Measurements from ENCODE around the gene LINC01488. TPM values are rescaled to one million over a fixed set of nuclear protein-coding genes. Genes with fewer than 3 reads are reported as not detected.

LINC01488 gene
- polyA plus RNA-seq, 2 donors, result 0.02 TPM; not detected in 1

DNA sequence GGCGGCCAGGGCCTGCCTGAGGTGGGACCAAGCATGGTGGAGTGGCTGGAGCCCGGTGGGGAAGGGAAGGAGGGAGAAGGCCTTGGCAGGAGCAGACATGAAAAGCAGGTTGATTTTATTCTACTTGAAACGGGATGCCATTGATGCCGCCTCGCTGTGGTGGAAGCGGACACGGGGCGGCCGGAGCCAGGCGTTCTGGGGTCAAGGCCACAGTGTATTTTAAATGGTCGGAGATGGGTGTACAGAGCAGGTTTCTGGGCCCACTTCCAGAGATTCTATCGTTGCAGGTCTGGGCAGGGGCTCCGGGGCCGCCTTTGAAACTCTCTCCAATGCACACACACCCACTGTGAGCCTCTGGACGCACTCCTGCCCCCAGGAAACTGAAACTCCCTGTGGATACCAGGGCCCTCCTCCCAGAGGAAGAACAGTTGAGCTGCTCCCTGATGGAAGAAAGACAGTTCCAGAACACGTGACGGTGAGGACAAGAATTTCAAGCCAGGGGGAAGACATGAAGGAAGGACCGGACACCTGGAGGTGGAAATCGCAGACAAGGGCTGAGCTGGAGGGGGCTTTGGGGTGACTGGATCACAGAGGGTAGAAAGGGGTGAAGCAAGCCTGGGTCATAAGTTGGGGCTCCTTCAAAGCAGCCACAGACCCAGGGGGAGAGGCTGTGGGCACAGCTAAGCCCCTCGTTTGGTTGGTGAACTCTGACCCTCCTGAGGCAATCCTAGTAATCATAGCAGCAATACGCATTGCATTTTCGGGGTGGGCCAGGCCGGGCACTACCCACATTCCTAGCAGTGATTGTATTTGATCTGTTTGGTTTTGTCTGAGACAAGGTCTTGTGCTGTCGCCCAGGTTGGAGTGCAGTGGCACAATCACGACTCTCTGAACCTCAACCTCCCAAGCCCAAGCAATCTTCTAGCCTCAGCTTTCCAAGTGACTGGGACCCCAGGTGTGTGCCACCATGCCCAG lies 12.3 kb upstream of the LINC01488 start:
- no peak overlapping the region for H3K27ac ChIP-seq (ENCODE audit: low read depth in 2 of 2, low read length in 1 of 2)
- H3K36me3 ChIP-seq (ENCODE audit: control insufficient read depth in 2 of 2, insufficient read depth in 2 of 2, low read length in 1 of 2), result no peaks in the 10 kb centered on the region
- 67 to 72% methylated on average over 25 of the region's 25 CpGs for WGBS, 2 donors
- peaks cover 0 to 7% of the 10 kb centered on the region in 2 donors for H3K9me3 ChIP-seq (ENCODE audit: control insufficient read depth in 2 of 2, insufficient read depth in 1 of 2, low read depth in 1 of 2, low read length in 1 of 2)
- H3K4me3 ChIP-seq (ENCODE audit: low read depth in 1 of 2, low read length in 2 of 2), result no peak overlapping the region
- H3K4me1 ChIP-seq (ENCODE audit: control insufficient read depth in 2 of 2, insufficient read depth in 2 of 2, low read length in 1 of 2), result peaks cover 2 to 19% of the 10 kb centered on the region in 2 donors
- H3K27me3 ChIP-seq (ENCODE audit: control insufficient read depth in 1 of 2, insufficient read depth in 2 of 2, low read length in 2 of 2), result no peaks in the 10 kb centered on the region

DNA sequence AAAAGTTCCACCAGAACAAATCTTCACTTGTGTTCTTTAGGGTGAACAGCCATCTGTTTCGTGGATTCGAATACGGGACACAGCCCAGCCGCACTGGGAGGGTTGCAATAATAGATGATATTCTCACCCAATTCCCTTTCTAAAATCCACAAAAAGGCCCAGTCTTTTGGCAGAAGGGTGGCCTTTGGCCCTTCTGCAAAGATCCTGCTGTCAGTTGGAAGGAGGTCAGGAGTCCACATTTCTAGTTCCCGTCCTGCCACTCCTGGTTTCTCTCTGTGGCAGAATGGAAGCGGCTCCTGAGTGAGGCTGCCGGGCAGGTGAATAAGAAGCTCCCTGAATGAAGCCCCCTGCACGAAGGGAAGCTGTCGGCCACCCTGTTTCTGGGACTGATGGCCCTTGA lies 11.2 kb upstream of the LINC01488 start:
- Histone ChIP-seq H3K4me3 (ENCODE audit: low read depth in 1 of 2, low read length in 2 of 2) (no peak overlapping the region), H3K4me1 (ENCODE audit: control insufficient read depth in 2 of 2, insufficient read depth in 2 of 2, low read length in 1 of 2) (peaks cover 0 to 16% of the 10 kb centered on the region in 2 donors), H3K9me3 (ENCODE audit: control insufficient read depth in 2 of 2, insufficient read depth in 1 of 2, low read depth in 1 of 2, low read length in 1 of 2) (peaks cover 0 to 7% of the 10 kb centered on the region in 2 donors), H3K36me3 (ENCODE audit: control insufficient read depth in 2 of 2, insufficient read depth in 2 of 2, low read length in 1 of 2) (no peaks in the 10 kb centered on the region), H3K27ac (ENCODE audit: low read depth in 2 of 2, low read length in 1 of 2) (no peak overlapping the region), H3K27me3 (ENCODE audit: control insufficient read depth in 1 of 2, insufficient read depth in 2 of 2, low read length in 2 of 2) (no peaks in the 10 kb centered on the region)
- 81 to 93% methylated on average over 9 of the region's 9 CpGs for WGBS, 2 donors

DNA sequence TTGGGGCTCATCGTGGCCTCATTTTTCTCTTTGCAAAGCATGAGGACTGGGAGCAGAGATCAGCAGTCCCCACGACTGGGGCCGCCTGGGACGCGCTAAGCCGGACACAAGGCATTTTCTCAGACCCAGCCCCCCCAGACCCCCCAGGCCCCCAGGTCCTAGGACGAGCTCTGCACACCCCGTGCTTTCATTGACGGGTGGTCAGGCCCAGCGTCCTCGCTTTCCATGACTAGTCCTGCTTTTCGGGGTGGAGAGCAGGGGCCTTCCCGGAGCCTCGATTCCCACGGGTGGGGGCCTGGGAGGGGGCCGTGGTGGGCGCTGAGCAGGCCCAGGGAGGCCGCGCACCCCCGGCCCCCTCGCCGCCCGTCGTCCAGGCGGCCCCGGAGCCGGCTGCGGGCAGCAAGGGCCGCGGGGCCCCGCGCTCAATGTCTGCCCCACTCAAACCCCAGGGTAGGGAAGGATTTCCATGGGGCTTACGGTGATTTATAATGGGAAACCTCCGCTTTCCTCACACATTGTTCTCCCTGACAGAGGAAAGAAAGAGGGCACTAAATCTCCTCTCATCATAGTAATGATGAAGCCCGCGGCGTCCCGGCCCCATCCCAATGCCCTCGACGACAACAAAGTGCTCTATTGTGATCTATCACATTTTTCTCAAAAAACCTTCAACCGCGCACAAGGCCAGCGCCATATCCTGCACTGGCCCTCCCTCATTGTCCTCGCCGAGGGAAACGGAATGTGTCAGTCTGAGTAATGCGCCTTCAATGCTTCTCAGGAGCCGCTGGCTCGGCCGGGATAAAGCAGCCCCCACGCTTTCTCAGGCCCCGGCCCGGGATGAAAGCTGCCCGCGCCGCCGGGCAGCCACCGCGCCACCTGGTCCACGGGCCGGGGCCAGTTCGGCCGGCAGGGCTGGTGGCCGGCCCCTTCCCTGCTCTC lies 10.4 kb upstream of the LINC01488 start:
- WGBS, 2 donors, result 64 to 75% methylated on average over 59 to 64 of the region's 64 CpGs
- H3K27me3 ChIP-seq (ENCODE audit: control insufficient read depth in 1 of 2, insufficient read depth in 2 of 2, low read length in 2 of 2), result no peaks in the 10 kb centered on the region
- H3K9me3 ChIP-seq (ENCODE audit: control insufficient read depth in 2 of 2, insufficient read depth in 1 of 2, low read depth in 1 of 2, low read length in 1 of 2), result peaks cover 0 to 7% of the 10 kb centered on the region in 2 donors
- no peak overlapping the region for H3K27ac ChIP-seq (ENCODE audit: low read depth in 2 of 2, low read length in 1 of 2)
- no peaks in the 10 kb centered on the region for H3K36me3 ChIP-seq (ENCODE audit: control insufficient read depth in 2 of 2, insufficient read depth in 2 of 2, low read length in 1 of 2)
- no peak overlapping the region for H3K4me3 ChIP-seq (ENCODE audit: low read depth in 1 of 2, low read length in 2 of 2)
- peaks cover 0 to 16% of the 10 kb centered on the region in 2 donors for H3K4me1 ChIP-seq (ENCODE audit: control insufficient read depth in 2 of 2, insufficient read depth in 2 of 2, low read length in 1 of 2)

DNA sequence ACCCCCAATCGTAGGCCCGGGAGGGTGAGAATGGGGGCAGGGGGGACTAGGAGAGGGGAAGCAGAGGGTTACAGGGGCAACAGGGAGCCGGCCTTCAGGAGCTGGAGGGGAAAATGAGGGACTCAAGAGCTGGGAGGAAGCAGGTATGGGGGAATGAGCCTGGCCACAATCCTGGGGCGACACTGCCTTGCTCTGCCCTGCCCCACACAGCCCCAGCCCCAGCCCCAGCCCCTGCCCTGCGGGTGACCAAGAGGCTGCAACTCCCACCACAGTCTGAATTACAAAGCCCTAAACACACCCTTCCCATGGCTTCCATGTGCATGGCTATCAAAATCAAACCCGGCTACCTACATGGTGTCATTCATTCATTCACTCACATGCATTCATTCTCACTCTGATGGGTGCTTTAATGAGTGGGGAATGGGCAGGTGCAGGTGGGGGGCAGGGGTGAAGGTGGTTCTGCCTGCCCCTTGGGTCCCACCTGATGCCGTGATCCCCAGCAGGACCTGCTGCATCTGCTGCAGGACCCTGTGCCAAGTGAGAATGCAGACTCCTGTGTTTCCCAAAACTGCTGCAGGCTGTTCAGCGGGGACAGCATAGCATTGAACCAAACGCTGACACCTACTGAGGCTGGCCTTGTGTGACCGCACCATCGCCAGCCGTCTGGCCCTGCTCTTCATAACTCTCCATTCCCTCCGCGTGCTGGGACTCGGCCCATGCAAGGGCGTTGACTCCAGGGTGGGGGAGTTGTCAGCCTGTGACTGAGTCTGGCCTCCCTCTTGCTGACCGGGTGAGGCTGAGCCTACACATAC lies 9.5 kb upstream of the LINC01488 start:
- no peaks in the 10 kb centered on the region for H3K36me3 ChIP-seq (ENCODE audit: control insufficient read depth in 2 of 2, insufficient read depth in 2 of 2, low read length in 1 of 2)
- H3K4me1 ChIP-seq (ENCODE audit: control insufficient read depth in 2 of 2, insufficient read depth in 2 of 2, low read length in 1 of 2), result peaks cover 0 to 16% of the 10 kb centered on the region in 2 donors
- no peaks in the 10 kb centered on the region for H3K27me3 ChIP-seq (ENCODE audit: control insufficient read depth in 1 of 2, insufficient read depth in 2 of 2, low read length in 2 of 2)
- H3K4me3 ChIP-seq (ENCODE audit: low read depth in 1 of 2, low read length in 2 of 2), result no peak overlapping the region
- 77 to 79% methylated on average over 15 to 17 of the region's 17 CpGs for WGBS, 2 donors
- peaks cover 0 to 7% of the 10 kb centered on the region in 2 donors for H3K9me3 ChIP-seq (ENCODE audit: control insufficient read depth in 2 of 2, insufficient read depth in 1 of 2, low read depth in 1 of 2, low read length in 1 of 2)
- no peak overlapping the region for H3K27ac ChIP-seq (ENCODE audit: low read depth in 2 of 2, low read length in 1 of 2)

DNA sequence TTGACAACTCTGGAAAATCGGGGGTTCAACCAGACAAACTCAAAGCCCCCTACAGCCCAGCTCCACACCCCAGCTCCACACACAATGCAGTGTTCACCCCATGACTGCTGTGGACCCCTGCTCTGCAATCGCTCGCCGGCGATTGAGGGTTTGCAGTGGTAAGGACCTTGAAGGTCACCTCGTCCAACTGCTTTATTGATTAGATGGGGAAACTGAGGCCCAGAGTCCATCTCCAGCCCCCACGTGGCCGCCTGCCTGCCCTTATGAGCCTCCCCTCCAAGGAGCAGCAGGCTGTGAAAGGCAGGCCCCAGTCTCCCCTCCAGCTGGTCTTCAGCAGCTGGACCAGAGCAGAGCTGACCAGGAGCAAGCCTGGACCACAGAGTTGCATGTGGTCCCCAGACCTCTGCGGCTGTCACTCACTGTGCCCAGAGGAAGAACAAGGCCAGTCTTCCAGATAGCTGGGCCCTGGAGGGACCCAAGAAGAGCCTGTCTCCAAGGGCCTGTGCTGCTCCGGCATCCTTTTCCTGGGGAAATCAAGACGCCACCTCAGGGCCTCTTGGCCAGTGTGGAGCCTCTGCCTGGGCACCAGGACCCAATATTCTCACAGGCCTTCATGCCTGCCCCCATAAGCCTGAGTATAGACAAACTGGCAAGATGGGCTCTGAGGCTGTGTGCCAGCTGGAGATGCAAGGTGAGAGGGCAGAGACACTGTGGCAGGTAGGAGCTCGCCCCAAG lies 8.8 kb upstream of the LINC01488 start:
- Histone ChIP-seq H3K4me1 (ENCODE audit: control insufficient read depth in 2 of 2, insufficient read depth in 2 of 2, low read length in 1 of 2) (peaks cover 0 to 12% of the 10 kb centered on the region in 2 donors), H3K27me3 (ENCODE audit: control insufficient read depth in 1 of 2, insufficient read depth in 2 of 2, low read length in 2 of 2) (no peaks in the 10 kb centered on the region), H3K27ac (ENCODE audit: low read depth in 2 of 2, low read length in 1 of 2) (no peak overlapping the region), H3K4me3 (ENCODE audit: low read depth in 1 of 2, low read length in 2 of 2) (no peak overlapping the region), H3K36me3 (ENCODE audit: control insufficient read depth in 2 of 2, insufficient read depth in 2 of 2, low read length in 1 of 2) (no peaks in the 10 kb centered on the region), H3K9me3 (ENCODE audit: control insufficient read depth in 2 of 2, insufficient read depth in 1 of 2, low read depth in 1 of 2, low read length in 1 of 2) (peaks cover 0 to 7% of the 10 kb centered on the region in 2 donors)
- 89 to 93% methylated on average over 12 of the region's 12 CpGs for WGBS, 2 donors

DNA sequence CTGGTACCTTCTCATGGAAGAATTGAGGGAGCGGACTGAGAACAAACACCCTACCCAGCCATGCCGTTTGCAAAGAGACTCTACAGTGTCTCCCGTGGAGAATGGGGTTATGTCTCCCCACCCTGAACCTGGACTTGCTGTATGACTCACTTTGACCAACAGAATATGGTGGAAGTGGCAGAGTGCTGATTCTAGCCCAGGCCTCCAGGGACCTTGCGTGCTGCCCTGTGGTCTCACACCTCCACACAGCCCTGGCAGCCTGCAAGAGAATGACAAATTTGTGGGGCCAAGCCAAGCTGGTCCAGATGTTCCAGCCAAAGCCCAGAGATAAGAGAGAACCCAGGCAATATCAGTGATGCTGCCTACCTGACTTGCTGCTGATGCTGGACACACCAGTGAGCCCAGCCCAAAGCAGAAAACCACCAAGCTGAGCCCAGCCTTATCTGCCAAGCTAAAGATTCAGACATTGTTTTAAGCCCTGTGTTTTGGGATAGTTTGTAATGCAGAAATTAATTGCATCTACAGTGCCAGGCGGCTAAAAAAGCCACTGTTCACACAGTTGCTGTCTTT lies 8.1 kb upstream of the LINC01488 start:
- Histone ChIP-seq H3K27me3 (ENCODE audit: control insufficient read depth in 1 of 2, insufficient read depth in 2 of 2, low read length in 2 of 2) (no peaks in the 10 kb centered on the region), H3K4me3 (ENCODE audit: low read depth in 1 of 2, low read length in 2 of 2) (no peak overlapping the region), H3K27ac (ENCODE audit: low read depth in 2 of 2, low read length in 1 of 2) (no peak overlapping the region), H3K4me1 (ENCODE audit: control insufficient read depth in 2 of 2, insufficient read depth in 2 of 2, low read length in 1 of 2) (peaks cover 0 to 12% of the 10 kb centered on the region in 2 donors), H3K9me3 (ENCODE audit: control insufficient read depth in 2 of 2, insufficient read depth in 1 of 2, low read depth in 1 of 2, low read length in 1 of 2) (peaks cover 0 to 7% of the 10 kb centered on the region in 2 donors), H3K36me3 (ENCODE audit: control insufficient read depth in 2 of 2, insufficient read depth in 2 of 2, low read length in 1 of 2) (no peaks in the 10 kb centered on the region)
- WGBS, 2 donors, result 85% methylated on average over 5 of the region's 5 CpGs

DNA sequence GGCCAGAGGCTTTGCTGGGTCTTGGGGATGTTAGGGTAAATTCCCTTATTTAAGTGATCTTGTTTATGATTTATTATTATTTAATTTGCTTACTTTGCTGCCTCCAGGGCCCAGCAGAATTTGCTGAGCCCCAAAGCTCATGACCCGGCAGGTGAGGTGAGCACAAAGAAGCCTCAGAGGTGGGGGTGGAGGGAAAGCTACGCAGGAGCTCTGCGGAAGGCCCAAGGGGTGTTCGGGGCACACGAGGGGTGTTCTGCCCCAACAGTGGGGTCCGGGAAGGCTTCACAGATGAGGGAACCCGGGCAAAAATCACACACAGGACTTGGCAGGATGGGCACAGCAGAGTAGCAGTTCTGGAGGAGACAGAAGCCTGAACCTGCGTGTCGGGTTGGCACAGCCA lies 6.7 kb upstream of the LINC01488 start:
- Histone ChIP-seq H3K27me3 (ENCODE audit: control insufficient read depth in 1 of 2, insufficient read depth in 2 of 2, low read length in 2 of 2) (no peaks in the 10 kb centered on the region), H3K9me3 (ENCODE audit: control insufficient read depth in 2 of 2, insufficient read depth in 1 of 2, low read depth in 1 of 2, low read length in 1 of 2) (peaks cover 0 to 7% of the 10 kb centered on the region in 2 donors), H3K4me1 (ENCODE audit: control insufficient read depth in 2 of 2, insufficient read depth in 2 of 2, low read length in 1 of 2) (peaks cover 0 to 11% of the 10 kb centered on the region in 2 donors), H3K27ac (ENCODE audit: low read depth in 2 of 2, low read length in 1 of 2) (no peak overlapping the region), H3K4me3 (ENCODE audit: low read depth in 1 of 2, low read length in 2 of 2) (no peak overlapping the region), H3K36me3 (ENCODE audit: control insufficient read depth in 2 of 2, insufficient read depth in 2 of 2, low read length in 1 of 2) (no peaks in the 10 kb centered on the region)
- 84 to 87% methylated on average over 9 of the region's 9 CpGs for WGBS, 2 donors

DNA sequence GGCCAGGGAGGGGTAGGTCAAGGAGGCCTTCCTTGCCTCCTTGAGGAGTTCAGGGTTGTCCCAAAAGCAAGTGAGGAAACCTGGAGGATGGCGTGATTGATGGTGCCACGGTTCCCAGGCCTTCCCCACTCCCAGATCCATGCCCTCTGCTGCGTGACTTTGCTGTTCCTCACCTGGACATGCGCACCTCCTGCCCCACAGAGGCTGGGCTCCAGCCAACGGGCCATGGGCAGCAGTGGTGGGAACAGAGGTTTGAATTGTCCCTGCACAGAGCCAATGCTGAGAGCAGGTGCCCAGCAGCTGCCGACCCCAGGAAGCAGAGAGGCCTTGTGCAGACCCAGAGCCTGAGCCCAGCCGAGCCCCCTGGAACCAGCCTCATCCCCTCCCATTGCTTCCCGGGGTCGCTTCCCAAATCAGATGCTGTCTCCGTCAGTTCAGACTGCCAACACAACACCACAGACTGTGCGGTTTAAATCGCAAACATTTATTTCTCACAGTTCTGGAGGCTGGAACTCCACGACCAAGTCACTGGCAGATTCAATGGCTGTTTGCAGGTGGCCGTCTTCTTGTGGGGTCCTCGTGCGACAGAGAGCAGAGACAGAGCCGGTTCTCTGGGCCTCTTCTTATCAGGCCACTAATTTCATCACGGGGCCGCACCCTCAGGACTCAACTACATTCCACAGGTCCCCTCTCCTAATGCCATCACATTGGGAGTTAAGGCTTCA lies 6.2 kb upstream of the LINC01488 start:
- 93 to 94% methylated on average over 19 of the region's 19 CpGs for WGBS, 2 donors
- H3K36me3 ChIP-seq (ENCODE audit: control insufficient read depth in 2 of 2, insufficient read depth in 2 of 2, low read length in 1 of 2), result no peaks in the 10 kb centered on the region
- H3K27me3 ChIP-seq (ENCODE audit: control insufficient read depth in 1 of 2, insufficient read depth in 2 of 2, low read length in 2 of 2), result no peaks in the 10 kb centered on the region
- H3K4me1 ChIP-seq (ENCODE audit: control insufficient read depth in 2 of 2, insufficient read depth in 2 of 2, low read length in 1 of 2), result peaks cover 0 to 16% of the 10 kb centered on the region in 2 donors
- no peak overlapping the region for H3K4me3 ChIP-seq (ENCODE audit: low read depth in 1 of 2, low read length in 2 of 2)
- peaks cover 0 to 7% of the 10 kb centered on the region in 2 donors for H3K9me3 ChIP-seq (ENCODE audit: control insufficient read depth in 2 of 2, insufficient read depth in 1 of 2, low read depth in 1 of 2, low read length in 1 of 2)
- no peak overlapping the region for H3K27ac ChIP-seq (ENCODE audit: low read depth in 2 of 2, low read length in 1 of 2)
